Endometrium (tissue), 2 donors: Measurements from ENCODE around the gene HSPA8.
"Not testable (repeated sequence)": the region's sequence is repeated elsewhere in the genome, so short reads cannot be mapped to it uniquely, and the experiment has no call there.

ENCODE experiments used
- FAIRE-seq: peaks from 2 replicates; lab custom pipeline; 2012; peaks lifted over from hg19 to GRCh38; lab: Jason Lieb, UNC
- donor health status: control.
- donor health status: control.

Gene HSPA8

DNA sequence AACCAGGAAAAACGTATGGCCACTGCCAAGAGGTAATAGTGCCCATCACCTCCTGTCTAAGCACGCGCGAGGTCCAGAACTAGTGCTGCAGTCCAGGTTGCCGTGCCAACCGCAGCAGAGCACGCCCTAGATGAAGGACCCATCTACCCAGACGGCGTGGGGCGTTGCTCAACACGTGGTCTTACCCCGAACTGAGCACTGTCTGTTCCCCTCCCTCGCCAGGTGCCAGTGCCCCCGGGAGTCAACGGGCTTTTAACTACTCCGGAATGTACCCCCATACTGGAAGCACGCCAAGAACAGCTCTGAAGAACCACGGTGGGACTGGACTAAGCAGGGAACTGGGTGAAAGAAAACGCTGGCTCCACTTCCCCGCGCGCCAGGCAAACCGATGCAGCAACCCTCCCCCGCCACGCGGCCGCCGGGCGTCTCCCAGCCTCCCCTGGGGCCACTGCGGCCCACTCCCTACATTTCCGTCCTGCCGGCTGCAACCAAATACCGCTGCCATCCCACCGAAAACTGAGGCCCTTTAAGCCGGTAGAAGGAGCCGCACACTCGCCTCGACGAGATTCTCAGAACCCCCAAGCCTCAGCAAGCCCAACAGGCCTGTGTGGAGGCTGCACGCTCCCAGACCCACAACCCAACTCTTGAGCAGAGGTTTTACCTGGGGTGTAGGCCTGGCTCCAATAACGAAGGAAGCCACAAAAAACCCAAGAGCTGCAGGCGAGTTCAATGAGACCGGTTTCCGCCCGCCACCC, at the start of gene HSPA8:
Gene HSPA8 (minus strand): TSS at position 734 of the 755 bp plus-strand sequence. CDS start 812 bp downstream, outside the sequence.
- no peak for FAIRE-seq

DNA sequence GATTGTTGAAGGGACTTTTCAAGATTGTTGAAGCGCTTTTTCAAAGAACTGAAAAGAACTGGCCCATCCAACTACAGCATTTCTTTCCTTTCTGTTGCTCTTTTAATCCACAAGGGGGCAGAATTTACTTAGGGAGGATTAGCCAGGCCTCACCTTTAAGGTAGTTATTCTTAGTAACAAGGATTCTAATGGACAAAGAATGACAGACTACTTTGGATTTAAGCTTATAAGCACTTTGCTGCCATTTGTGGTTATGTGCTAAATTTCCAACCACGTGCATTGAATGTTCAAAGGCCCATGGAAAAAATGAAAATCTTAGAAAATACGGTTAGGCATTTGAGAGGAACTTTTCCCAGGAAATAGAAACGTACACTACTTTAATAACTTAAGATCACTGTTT, 49.5 kb upstream of the HSPA8 start:
- peak; percentile 18 for FAIRE-seq

DNA sequence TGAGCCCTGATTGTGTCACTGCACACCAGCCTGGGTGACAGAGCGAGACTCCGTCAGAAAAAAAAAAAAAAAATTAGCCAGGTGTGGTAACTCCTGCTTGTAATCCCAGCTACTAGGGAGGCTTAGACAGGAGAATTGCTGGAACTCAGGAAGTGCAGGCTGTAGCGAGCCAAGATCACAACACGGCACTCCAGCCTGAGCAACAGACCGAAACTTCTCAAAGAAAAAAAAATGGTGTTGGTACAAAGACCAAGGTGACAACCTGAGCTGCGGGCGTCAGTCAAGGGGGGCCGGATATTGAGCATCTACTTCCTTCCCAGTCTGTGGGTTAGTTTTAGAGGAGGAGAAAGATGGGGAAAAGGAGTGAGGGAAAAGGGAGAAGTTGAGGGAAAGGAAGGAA, 48.5 kb upstream of the HSPA8 start:
- FAIRE-seq: no peak

DNA sequence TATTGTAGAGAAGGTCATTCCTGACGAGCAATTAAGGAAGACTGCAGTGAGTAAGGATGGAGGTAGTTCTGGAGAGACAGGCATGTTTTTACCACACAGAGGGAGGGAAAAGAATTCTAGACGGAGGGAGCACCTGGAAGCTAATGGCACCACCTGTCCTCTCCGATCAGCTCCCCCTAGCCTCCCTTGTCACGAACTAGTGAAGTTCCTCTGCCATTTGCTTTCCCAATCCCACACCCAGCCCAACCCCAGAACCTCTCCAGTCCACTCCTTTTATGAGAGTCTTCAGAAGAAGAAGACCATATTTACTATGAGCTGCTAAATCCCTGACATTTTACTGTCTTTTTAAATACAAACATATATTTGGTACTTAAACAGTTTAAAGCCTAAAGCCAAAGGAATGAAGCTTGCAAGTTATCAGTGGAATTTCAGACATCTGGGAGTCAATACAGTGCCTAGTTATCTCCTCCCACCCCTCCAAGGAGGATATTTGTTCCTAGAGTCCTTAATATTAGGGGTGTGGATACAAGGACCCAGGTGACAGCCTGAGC, 46.1 kb upstream of the HSPA8 start:
- FAIRE-seq: no peak

DNA sequence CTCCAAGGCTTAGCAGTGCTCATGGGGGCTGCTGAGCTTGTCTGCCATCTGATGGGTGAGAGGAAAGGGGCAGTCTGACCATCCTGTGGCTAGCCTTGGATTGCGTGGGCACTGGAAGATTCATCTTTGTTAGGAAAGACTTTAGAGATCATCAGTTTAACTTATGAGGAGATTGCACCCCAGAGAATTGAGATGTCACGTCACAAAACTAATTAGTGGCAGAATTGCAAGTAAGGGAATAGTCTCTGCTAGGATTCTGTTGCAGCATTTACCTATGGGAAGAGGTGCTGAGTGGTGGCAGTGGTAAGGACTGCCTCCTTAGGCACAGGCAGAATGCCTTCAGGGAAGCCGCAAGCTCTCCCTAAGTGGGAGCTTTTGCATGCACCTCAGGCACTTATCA, 42.8 kb upstream of the HSPA8 start:
- no peak for FAIRE-seq

DNA sequence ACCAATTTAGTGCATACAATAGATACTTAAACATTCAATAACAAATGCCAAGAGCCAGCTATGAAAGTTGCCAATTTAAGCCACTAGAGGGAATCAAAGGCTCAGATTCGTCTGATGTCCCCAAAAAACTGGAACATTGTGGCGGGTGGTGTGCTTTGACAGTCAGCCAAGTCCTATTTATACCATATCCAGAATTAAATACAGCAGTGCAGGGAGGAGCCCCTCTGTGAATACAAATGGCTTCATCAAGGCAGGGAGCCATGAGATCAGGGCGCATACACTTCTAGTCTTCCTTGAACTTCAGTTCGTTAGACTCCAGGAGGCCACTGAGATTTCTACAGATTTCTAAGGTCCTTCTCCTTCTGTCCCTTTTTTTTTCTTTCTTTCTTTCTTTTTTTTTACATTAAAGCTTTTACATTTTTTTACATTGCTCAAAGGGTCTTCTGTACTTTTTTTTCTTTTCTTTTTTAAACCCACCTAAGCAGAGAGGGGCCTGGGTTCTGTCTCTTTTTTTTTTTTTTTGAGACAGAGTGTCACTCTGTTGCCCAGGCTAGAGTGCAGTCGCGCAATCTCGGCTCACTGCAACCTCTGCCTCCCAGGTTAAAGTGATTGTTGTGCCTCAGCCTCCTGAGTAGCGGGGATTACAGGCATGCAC, 41.5 kb upstream of the HSPA8 start:
- peak; percentile 83 for FAIRE-seq

DNA sequence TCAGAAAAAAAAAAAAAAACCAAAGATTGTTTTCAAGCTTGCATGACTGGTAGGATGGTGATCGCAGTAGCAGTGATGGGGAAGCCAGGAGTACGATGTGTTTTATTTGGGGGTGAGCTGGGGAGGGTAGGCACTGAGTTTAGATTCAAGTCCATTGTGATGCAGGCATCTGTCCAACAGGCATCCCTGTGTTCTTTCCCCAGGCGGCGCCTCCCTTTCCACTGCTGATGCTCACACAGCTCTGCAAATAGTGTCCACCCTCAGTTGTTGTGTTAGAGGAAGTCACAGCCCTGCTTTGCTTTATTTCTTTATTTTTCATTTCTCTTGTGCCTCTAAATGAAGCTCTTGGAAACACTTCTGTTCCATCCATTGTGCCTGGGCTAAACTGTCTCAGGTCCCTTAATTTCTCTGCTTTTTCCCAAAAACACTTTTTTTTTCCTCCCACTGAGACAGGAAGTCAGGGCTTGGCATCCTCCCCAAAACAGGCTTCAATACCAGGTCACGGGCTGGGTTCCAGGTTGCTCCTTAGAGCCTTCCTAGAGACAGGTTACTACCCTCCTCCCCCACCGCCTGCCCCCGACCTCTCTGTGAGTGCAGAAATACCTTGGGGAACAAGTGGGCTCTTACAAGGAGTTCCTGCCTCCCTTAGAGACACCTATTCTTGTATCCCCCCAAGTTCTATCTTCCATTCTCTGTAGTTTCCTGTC, 38.6 kb upstream of the HSPA8 start:
- no peak for FAIRE-seq

DNA sequence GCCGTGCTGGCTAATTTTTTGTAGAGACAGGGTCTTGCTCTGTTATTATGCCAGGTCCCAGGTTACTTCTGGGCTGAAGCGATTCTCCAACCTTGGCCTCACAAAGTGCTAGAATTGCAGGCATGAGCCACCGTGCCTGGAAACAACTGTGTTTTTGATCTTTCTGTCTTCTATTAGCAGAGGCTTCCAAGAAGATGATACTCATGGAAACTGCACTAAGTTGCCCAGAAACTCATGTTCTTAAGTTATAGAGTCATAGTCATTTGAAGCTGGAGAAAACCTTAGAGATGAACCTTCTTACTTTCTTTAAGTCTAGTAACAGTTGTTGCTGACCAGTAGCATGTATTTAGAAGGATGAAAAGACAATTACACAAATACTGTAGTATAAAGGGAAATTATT, 37.1 kb upstream of the HSPA8 start:
- FAIRE-seq: no peak

DNA sequence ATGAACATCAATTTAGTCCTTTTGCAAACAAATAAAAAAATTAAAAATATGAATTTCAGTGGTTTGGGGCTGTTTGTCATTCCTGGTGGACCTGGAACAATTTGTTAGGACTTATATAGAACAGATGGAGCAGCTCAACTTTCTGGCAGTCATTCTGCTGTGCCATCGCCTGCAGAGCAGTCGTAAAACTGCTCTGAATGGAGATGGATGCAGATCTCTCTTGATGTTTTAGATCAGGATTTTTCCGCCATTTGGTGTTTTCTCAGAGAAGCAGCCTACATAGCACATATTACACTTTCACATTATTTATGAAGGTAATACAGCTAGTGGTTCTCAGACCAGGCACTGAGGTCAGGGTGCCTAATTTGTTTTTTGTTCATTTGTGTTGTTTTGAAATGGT, 31.8 kb upstream of the HSPA8 start:
- FAIRE-seq: no peak

DNA sequence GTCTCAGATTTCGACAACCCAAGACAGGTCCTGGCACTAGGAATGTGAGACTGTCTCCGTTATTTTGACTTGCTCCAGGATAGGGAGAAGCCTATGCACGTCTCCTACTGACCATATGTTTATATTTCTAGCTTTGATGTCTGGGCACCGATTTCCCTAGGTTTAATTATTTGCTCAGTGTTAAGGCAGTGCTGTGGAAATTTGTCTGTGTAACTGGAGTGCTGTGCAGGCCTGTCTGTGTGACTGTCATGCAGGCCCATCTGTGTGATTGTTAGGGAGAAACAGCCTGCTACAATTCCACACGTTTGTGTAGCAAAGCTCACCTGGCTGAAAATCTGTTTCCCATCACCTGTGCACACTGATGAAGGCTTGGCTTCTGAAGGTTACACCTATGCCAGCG, 29.6 kb upstream of the HSPA8 start:
- FAIRE-seq: no peak

DNA sequence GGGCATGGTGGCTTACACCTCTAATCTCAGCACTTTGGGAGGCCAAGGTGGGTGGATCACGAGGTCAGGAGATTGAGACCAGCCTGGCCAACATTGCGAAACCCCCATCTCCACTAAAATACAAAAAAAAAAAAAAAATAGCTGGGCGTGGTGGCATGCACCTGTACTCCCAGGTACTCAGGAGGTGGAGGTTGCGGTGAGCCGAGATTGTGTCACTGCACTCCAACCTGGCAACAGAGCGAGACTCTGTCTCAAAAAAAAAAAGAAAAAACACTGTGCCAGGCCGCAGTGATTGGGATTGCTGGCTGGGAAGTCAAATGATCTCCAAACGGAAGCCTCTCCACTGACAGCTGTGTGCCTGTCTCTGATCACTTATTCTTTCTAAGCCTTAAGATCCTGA, 28.2 kb upstream of the HSPA8 start:
- not testable (repeated sequence) for FAIRE-seq

DNA sequence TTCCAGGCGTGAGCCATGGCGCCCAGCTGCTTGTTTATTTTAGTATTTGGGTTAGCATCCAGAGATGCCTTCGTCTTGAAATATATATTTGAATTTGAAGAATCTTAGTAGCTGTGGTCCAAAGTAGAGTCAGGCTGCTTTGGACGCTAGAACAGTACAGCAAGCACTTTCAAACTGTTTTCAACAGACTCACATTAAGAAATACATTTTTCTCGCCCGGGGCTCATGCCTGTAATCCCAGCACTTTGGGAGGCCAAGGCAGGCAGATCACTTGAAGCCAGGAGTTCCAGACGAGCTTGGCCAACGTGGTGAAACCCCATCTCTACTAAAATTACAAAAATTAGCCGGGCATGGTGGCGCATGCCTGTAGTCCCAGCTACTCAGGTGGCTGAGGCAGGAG, 27.0 kb upstream of the HSPA8 start:
- not testable (repeated sequence) for FAIRE-seq

DNA sequence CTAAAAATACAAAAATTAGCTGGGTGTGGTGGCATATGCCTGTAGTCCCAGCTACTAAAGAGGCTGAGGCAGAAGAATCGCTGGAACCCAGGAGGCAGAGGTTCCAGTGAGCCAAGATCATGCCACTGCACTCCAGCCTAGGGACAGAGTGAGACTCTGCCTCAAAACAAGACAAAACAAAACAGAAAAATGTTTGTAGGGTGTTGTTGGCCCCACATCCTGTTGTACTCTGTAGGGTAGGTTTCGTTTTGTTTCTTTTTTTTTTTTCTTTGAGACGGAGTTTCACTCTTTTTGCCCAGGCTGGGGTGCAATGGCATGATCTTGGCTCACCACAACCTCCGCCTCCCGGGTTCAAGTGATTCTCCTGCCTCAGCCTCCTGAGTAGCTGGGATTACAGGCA, 25.7 kb upstream of the HSPA8 start:
- FAIRE-seq: not testable (repeated sequence)

DNA sequence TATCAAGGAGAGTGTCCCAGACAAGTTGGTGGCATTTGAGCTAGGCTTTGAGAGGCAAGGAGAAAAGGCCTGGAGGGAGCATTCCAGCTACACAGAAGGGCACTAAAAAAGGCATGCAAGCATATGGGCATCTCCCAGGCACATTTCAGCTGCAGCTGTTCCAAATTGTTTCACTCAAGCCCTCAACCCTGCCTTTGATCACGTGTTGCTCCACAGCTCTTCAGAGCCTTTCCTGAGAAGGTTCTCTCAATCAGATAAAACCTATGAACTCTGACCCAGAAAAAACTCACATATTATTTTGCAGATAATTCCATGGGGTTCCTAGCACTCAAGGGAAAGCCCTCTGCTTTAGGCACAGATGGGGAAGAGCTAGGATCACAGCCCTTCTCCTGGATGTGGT, 24.4 kb upstream of the HSPA8 start:
- no peak for FAIRE-seq

DNA sequence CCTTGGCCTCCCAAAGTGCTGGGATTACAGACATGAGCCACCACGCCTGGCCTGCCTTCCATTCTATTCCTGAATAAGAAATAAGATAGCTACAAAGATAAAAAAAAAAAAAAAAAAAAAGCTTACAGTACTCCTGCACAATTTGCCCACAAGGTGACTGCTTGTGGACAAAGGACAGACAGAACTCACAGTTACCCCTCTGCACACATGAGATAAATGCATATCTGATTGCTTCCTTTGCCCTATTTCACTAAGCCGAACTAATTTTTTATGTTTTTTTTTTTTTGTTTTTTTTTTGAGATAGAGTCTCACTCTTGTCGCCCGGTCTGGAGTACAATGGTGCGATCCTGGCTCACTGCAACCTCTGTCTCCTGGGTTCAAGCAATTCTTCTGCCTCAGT, 23.6 kb upstream of the HSPA8 start:
- no peak for FAIRE-seq

DNA sequence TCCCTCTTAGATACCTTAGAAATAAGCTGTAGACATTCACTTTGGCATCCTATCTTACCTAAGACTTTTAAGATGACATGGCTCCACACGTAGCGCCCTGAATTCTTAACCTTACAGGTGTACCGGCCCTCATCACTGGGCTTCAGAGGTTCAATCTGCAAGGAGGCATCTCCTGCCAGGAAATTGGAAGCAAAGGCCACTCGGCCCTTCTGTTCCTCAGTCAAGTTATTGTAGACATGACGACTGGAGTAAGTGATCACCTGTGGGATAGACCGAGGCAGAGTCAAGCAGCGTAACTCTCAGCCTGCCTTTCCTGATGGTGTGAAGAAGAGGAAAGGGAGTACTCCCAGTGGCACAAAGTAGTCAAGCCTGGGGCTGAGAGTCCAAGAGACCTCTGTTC, 22.5 kb upstream of the HSPA8 start:
- no peak for FAIRE-seq

DNA sequence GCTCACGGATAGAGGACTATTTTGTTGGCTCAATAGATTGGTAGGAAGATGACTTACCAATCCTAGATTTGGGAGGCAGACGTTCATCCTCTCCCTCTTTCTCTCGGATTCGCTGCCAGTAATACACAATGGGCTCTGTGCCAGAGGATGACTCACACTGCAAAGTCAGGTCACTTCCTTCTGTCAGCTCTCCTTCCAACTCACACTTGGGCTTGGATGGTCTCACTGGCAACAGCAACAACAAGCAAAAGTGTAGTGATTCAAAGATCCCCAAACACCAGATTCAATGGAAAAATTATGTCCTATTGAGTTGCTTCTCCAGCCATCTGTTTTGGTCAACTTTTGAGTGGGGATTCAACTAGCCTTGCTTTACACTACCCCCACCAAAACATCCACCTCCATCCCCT, 21.7 kb upstream of the HSPA8 start:
- no peak for FAIRE-seq

DNA sequence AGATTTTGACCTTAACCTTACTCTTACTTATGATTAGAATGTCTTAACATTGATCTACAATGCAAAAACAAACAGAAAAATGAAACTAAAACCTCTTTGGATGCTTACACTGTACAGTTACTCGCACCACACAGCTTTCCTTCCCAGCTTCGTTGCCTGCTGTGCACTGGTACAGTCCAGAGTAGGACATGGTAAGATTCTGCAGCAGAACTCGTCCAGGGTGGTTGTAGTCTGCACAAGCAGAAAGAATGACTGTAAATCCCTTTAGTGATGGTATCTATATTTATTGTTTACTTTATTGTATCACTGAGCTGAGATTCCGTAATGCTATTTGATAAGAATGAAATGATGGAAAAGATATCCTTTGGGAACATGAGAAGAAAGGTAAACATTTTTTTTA, 21.0 kb upstream of the HSPA8 start:
- no peak for FAIRE-seq

DNA sequence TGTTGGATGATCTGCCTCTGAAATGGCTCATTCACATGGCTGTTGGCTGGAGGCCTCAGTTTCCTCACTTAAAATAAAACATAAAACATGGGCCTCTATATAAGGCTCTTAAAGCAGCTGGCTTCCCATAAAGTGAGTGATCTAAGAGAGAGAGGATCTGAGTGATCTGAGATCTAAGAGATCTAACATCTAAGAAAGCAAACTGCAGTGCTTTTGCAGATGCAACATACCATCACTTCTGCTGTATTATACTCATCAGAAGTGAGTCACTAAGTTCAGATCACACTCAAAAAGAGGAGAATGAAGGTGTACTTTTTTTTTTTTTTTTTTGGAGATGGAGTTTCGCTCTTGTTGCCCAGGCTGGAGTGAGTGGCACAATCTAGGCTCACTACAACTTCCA, 18.1 kb upstream of the HSPA8 start:
- FAIRE-seq: no peak

DNA sequence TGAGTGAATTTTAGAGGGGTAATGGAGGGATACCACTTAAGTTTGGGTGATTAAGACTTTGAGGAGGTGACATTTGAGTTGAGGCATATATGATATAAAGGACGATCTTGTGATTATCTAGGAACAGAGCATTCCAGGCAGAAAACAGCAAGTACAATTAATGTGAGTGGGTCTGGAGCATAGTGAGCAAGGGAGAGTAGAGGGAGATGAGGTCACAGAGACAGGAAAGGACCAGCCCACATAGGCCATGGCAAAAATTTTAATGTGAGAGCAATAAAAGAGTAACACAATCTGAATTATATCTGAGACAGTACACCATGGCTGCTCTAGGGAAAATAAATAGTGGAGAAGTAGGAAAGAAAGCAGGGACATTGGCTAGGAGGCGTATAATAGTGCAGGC, 14.5 kb upstream of the HSPA8 start:
- no peak for FAIRE-seq

DNA sequence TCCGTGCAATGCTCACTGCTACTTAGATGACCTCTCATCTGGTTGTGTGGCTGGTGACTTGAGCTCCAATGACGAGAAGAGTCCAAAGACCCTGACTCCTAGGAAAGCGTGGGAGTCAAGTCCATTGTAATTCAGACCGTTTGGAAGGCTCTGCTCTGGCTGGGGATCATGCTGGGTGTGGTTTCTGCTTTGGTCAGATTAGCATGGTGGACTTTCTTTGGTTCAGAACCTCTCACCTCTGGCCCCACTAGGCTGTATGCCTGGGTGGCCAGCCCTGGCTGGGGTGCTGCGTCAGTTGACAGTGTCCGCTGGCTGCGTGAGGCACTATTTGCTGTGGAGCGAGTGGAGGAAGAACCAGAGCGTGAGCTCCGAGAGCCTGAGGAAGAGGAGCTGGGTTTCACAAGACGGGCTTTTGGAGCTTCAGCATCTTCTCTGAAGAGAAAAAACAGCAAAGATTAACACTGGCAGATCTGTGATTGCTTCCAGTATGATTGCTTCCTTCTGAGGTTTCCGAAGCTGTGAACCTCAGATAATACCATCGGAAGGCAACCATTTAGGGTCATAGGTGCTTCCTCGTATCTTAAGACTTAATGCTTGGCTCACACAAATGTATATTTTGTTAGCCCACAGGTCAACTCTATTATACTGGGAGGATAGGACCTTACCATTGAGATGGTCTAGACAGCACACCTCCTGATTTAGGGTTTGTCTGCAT, 11.6 kb upstream of the HSPA8 start:
- FAIRE-seq: no peak

DNA sequence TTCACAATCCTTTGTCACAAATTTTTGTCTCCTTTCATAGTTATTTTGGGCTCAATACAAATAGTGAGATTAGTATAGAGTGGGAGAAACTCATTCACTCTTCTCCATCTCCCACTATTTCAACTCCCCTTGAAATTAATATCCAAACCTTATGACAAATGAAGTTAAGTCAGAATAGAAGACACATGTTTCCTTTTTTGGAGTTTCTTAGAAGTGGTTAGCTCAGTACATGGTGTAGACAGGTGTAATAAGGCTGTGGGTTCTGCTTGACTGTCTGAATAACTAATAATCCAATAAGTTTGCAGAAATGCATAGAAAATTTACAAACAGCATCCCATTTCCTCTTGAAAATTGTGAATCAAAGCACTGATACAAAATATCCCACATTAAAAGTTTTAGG, 10.8 kb upstream of the HSPA8 start:
- FAIRE-seq: no peak
